Esophagus (tissue), 2 donors: ENCODE results near the gene VOPP1. TPM values are rescaled to one million over a fixed set of nuclear protein-coding genes. Genes with fewer than 3 reads are reported as not detected.

Experiments
- H3K27ac ChIP-seq, 2 donors: one replicate each; pipeline ENCODE4 v1.5.1; 2013; ENCODE audit warnings: low read depth in 2 of 2, mild to moderate bottlenecking in 2 of 2, inconsistent platforms in 1 of 2, low read length in 1 of 2, moderate library complexity in 1 of 2
- H3K27me3 ChIP-seq, 2 donors: one replicate each; pipeline ENCODE4 v1.6.1; 2013; ENCODE audit warnings: low read length in 2 of 2, control low read depth in 1 of 2, mild to moderate bottlenecking in 1 of 2; ENCODE audit not compliant: insufficient read depth in 2 of 2, control insufficient read depth in 1 of 2
- H3K36me3 ChIP-seq, 2 donors: one replicate each; pipeline ENCODE4 v1.6.1; 2013; ENCODE audit warnings: low read length in 1 of 2; ENCODE audit not compliant: control insufficient read depth in 2 of 2, insufficient read depth in 2 of 2
- H3K4me1 ChIP-seq, 2 donors: one replicate each; pipeline ENCODE4 v1.6.1; 2013; ENCODE audit warnings: low read length in 1 of 2; ENCODE audit not compliant: control insufficient read depth in 2 of 2, insufficient read depth in 2 of 2
- H3K4me3 ChIP-seq, 2 donors: one replicate each; pipeline ENCODE4 v1.5.1; 2013; ENCODE audit warnings: low read length in 2 of 2, mild to moderate bottlenecking in 2 of 2, low read depth in 1 of 2, moderate library complexity in 1 of 2
- H3K9me3 ChIP-seq, 2 donors: one replicate each; pipeline ENCODE4 v1.6.1; 2013; ENCODE audit warnings: mild to moderate bottlenecking in 2 of 2, low read depth in 1 of 2, low read length in 1 of 2, moderate library complexity in 1 of 2; ENCODE audit not compliant: control insufficient read depth in 2 of 2, insufficient read depth in 1 of 2
- WGBS, 2 donors: extraction: QIAGEN DNeasy Blood & Tissue Kit; methylation state at CpG; one replicate each; pipeline ENCODE4 v1.1.7; 2013; 5-methylcytosine and 5-hydroxymethylcytosine counted together
- polyA plus RNA-seq, 2 donors: library from polyadenylated mRNA; stranded (reverse); fragments of 200-250 nt; gene quantifications; one replicate each; pipeline ENCODE4 v1.2.3, GENCODE V29; 2013
- donor health status: healthy with polysubstance abuse.
- donor health status: Bipolar disorder and iron deficiency.

The VOPP1 gene
- polyA plus RNA-seq, 2 donors, result 7.5 to 10.8 TPM

DNA sequence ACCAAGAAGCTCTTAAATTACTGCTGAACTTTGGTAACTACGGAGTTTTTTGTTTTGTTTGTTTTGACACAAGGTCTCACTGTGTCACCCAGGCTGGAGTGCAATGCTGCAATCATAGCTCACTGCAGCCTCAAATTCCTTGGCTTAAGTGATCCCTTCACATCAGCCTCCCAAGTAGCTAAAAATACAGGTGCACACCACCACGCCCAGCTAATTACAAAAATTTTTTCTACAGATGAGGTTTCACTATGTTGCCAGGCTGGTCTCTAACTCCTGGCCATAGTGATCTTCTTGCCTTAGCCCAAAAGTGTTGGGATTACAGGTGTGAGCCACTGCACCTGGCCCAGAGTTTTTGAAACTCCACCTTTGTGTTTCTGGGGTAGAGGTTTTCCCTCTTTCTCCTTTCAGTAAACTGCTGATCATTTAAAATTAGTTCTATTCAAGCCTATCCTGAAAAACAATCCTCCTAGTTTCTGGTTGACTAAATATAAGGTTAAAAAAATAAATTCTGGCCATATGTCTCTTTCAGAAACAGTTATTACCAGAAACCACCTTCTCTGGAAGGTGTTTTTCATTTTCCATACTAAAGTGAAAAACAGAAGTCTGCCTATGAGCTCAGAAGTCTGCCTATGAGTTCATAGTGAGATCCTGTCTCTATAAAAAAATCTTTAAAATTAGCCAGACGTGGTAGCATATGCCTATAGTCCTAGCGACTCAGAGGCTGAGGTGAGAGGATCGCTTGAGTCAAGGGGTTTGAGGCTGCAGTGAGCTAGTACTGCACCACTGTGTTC lies 63.9 kb downstream of the VOPP1 start:
- H3K36me3 ChIP-seq, result peaks cover 0 to 2% of the 10 kb centered on the region in 2 donors
- H3K27me3 ChIP-seq, result no peaks in the 10 kb centered on the region
- no peaks in the 10 kb centered on the region for H3K9me3 ChIP-seq
- H3K4me3 ChIP-seq, result no peak overlapping the region
- no peak overlapping the region for H3K27ac ChIP-seq
- WGBS, 2 donors, result 89 to 93% methylated on average over 5 of the region's 5 CpGs
- peaks cover 3% of the 10 kb centered on the region in 2 donors for H3K4me1 ChIP-seq

GRCh38 chr7:55507743-55508142 lies 64.6 kb downstream of the VOPP1 start:
- WGBS, 2 donors, result 91 to 92% methylated on average over 5 of the region's 5 CpGs
- Histone ChIP-seq H3K36me3 (peaks cover 0 to 2% of the 10 kb centered on the region in 2 donors), H3K9me3 (no peaks in the 10 kb centered on the region), H3K4me1 (peaks cover 3% of the 10 kb centered on the region in 2 donors), H3K4me3 (no peak overlapping the region), H3K27ac (no peak overlapping the region), H3K27me3 (no peaks in the 10 kb centered on the region)

- Histone ChIP-seq H3K27ac (no peak overlapping the region), H3K9me3 (no peaks in the 10 kb centered on the region), H3K4me3 (no peak overlapping the region), H3K36me3 (peaks cover 0 to 2% of the 10 kb centered on the region in 2 donors), H3K4me1 (peaks cover 3% of the 10 kb centered on the region in 2 donors), H3K27me3 (no peaks in the 10 kb centered on the region)
- 91 to 94% methylated on average over 10 of the region's 10 CpGs for WGBS, 2 donors
Observed at GRCh38 chr7:55504967-55505658, 67.2 kb downstream of the VOPP1 start.

DNA sequence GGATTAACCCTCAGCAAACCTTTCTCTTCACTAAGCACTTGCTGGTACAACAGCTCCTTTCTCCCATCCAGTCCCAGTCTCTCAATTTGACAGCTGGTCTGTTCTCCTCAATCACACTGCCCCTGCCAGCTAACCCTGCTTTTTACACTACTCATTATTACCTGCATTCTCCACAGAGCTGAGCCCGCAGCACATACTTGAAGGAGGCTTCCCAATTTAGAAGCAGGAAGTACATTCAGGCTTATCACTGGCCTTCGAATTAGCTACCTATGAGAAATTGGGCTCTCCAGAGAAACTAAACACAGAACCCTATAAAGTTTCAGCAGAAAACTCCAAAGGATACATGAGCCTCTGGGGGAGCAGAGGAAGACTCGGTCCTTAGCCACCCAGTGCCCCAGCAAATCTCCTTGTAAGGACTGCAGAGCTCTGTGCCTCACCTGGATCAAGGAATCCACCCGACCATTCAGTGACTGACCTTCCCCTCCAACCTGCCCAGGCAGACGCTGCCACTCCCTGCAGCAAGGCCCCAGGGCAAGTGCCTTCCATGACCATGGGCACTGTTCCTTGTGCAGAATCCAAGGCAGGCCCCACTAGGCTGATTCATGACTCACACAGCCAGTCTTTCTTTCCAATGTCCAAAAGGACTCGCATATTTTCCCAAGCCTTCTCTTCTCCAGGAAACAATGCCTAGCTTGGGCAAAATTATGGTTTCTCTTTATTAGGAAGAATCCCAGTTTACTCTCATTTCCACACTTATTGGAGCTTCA lies 68.0 kb downstream of the VOPP1 start:
- no peaks in the 10 kb centered on the region for H3K27me3 ChIP-seq
- H3K27ac ChIP-seq, result no peak overlapping the region
- H3K4me1 ChIP-seq, result peaks cover 3% of the 10 kb centered on the region in 2 donors
- 73 to 79% methylated on average over 6 of the region's 6 CpGs for WGBS, 2 donors
- H3K36me3 ChIP-seq, result peaks cover 0 to 2% of the 10 kb centered on the region in 2 donors
- no peaks in the 10 kb centered on the region for H3K9me3 ChIP-seq
- no peak overlapping the region for H3K4me3 ChIP-seq

GRCh38 chr7:55502858-55503440 lies 69.4 kb downstream of the VOPP1 start:
- WGBS, 2 donors, result 76 to 86% methylated on average over 8 of the region's 8 CpGs
- peaks cover 0 to 2% of the 10 kb centered on the region in 2 donors for H3K36me3 ChIP-seq
- H3K4me3 ChIP-seq, result no peak overlapping the region
- peaks cover 3% of the 10 kb centered on the region in 2 donors for H3K4me1 ChIP-seq
- no peaks in the 10 kb centered on the region for H3K27me3 ChIP-seq
- no peaks in the 10 kb centered on the region for H3K9me3 ChIP-seq
- no peak overlapping the region for H3K27ac ChIP-seq

DNA sequence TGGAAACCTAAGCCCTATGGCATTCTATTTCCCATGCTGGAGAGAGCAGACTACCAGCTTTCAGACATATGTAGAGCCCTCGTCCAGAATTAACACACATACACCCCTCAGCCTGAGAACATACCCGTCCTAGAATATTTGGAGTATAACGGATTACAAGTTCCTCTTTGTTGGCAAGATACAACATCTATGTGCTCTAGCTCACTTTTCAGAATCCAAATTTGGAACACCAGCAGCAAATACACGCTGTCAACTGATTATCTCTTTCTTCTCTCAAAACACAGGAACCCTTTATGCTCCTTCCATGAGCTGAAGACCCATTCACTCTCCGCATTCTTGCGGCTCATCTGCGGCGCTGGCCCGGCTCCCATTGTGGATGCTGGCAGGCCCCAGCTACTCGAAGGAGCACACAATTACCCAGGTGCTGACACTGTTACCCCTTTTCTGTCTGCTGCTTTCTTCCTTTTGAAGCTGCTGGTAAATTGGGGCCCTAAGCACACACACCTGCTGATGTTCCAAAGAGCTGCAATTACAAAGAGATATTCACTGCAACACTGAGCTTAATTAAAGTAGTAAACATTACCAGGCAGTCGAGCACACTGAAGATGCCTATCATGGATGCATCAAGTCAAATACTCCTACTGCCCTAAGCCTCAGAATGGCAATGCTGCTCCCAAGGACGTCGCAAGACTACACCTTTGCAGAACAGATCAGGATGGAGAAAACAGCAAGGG lies 70.0 kb downstream of the VOPP1 start:
- H3K27ac ChIP-seq, result no peak overlapping the region
- H3K9me3 ChIP-seq, result no peaks in the 10 kb centered on the region
- H3K36me3 ChIP-seq, result peaks cover 0 to 2% of the 10 kb centered on the region in 2 donors
- no peaks in the 10 kb centered on the region for H3K27me3 ChIP-seq
- 83 to 84% methylated on average over 13 of the region's 13 CpGs for WGBS, 2 donors
- H3K4me3 ChIP-seq, result no peak overlapping the region
- H3K4me1 ChIP-seq, result peaks cover 3% of the 10 kb centered on the region in 2 donors

GRCh38 chr7:55501611-55502010 lies 70.7 kb downstream of the VOPP1 start:
- H3K4me1 ChIP-seq, result peaks cover 3% of the 10 kb centered on the region in 2 donors
- peaks cover 0 to 6% of the 10 kb centered on the region in 2 donors for H3K36me3 ChIP-seq
- 61 to 67% methylated on average over 3 of the region's 3 CpGs for WGBS, 2 donors
- H3K9me3 ChIP-seq, result no peaks in the 10 kb centered on the region
- H3K27ac ChIP-seq, result no peak overlapping the region
- H3K4me3 ChIP-seq, result no peak overlapping the region
- H3K27me3 ChIP-seq, result no peaks in the 10 kb centered on the region

- H3K9me3 ChIP-seq, result no peaks in the 10 kb centered on the region
- H3K27ac ChIP-seq, result no peak overlapping the region
- H3K36me3 ChIP-seq, result peaks cover 3 to 4% of the 10 kb centered on the region in 2 donors
- WGBS, 2 donors, result 83 to 85% methylated on average over 7 of the region's 7 CpGs
- H3K27me3 ChIP-seq, result no peaks in the 10 kb centered on the region
- peaks cover 3% of the 10 kb centered on the region in 2 donors for H3K4me1 ChIP-seq
- H3K4me3 ChIP-seq, result no peak overlapping the region
Observed at GRCh38 chr7:55500117-55500756, 72.1 kb downstream of the VOPP1 start.
